AML-193 (cell line): ENCODE measurements around the gene SLC12A1.

Source experiments
- DNase-seq, 2 experiments: peaks; one replicate each; lab custom pipeline; 2025; lab: John Stamatoyannopoulos, UW

The SLC12A1 gene

DNA sequence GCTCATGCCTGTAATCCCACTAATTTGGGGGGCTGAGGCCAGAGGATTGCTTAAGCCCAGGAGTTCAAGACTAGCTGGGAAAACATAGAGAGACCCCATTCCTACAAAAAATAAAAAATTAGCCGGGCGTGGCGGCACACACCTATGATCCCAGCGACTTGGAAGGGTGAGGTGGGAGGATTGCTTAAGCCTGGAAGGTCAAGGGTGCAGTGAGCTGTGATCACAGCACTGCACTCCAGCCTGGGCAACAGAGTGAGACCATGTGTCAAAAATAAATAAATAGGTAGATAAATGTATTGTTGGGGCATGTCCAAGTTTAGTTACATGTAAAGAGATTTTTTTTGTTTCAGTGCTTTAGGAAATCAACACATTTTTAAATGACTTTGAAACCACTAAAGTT, 36.4 kb downstream of the SLC12A1 start:
- no peak for DNase-seq

DNA sequence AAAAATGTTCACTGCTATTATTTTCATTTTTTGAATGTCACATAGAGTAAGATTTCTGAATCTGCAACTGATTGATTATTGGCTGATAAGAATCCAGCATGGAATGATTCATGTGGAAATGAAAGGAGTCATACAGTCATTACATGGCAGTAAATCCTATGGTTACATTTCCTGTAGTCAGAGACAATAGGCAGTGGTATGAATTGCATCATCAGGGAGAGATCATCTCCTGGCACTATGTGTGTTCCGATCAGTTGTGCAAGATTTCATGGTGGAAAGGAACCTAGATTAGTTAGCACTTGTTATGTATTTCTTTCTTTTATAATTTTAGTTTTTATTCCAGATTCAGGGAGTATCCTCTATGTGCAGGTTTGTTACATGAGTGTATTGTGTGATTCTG, 38.8 kb downstream of the SLC12A1 start:
- no peak for DNase-seq

DNA sequence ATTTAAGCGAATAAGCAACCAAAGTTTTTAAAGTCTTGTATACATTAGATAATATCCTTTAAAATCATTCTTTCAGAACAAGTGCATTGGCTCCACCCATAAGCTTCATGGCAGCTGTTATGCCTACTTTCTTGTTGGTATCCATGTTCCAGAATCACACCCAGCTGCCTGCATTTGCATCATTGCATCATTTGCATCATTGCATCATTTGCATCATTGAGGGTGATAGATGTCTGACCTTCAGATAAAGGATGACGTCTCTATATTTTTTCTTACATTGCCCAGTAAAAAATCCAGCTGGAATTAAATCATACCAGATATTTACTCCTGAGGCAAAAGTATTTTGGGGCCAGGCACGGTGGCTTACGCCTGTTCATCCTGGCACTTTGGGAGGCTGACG, 42.3 kb downstream of the SLC12A1 start:
- DNase-seq: no peak

DNA sequence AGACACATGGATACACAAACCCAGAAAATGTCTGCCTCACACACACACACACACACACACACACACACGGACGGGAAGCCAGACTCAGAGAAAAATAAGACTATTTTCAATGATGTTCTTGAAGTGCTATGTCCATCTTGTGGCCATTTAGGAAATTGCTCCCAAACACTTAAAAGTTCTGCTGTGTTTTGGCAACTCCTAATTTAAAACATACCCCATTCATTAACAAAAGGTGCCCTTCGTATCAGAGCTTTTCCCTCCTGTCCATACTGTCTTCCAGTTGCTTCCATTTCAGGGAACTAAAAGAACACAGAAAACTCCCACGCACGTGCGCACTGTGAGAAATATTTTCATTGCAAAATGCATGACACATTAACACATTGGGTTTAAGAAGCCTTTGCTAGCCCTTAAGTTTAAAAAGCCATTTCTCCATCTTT, 44.6 kb downstream of the SLC12A1 start:
- peak; percentile 40 to 55 for DNase-seq

DNA sequence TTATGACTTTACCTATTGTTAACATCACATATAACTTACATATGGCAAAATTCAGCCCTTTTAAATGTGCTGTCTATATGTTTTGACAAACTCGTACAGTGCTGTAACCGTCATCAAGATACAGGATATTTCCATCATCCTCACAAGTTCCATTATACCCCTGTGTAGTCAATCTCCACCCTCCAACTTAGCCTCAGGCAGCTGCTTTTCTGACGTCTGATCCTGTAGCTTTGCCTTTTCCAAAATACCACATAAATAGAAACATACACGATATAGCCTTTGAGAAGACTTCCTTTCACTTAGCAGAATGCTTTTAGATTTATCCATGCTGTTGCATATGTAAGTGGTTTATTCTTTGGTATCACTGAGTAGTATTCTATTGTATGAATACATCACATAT, 47.1 kb downstream of the SLC12A1 start:
- no peak for DNase-seq

DNA sequence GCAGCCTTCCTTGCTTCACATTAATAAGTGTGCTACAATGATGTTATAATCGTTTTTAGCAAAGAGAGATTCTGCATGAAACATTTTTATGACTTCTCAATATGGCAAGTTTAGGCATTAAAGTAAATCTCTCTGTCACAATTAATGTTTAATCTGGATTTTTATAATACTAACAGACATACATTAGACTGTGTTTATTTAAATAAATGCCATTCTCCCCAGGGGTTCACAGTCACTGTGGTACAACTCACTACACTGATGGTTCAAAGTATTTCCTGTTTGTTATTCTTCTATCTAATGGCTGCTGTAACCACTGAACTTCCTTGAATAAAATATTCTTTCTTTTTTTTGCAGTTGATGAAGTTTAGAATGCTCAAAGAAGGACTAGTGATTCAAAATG, 59.0 kb downstream of the SLC12A1 start:
- DNase-seq: no peak

DNA sequence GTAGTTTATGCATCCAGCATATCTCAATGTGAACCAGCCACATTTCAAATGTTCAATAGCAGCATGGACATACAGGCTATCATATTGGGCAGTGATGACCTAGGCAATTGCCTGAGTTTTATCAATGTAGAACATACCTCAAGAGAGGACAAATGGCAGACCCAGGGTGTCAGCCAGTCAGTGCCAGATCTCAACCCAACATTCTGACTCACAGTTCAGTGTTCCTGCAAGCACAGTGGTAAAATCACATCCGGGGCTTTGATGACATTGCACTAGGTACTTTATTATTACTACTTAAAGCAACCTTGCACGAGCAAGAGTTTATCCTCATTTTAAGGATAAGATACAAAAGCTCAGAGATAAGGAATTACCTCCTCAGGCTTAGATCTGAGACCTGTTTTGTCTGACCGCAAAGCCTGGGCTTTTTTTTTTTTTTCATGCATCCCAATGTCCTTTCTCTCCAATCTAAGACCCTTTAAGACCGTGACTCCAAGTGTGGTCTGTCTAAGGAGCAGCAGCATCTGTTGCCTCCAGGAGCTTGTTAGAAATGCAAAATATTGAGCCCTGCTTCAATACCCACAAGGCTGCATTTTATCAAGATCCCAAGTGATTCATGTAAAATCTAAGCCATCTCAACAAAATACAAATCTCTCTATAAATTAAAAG, 60.1 kb downstream of the SLC12A1 start:
- DNase-seq: no peak

DNA sequence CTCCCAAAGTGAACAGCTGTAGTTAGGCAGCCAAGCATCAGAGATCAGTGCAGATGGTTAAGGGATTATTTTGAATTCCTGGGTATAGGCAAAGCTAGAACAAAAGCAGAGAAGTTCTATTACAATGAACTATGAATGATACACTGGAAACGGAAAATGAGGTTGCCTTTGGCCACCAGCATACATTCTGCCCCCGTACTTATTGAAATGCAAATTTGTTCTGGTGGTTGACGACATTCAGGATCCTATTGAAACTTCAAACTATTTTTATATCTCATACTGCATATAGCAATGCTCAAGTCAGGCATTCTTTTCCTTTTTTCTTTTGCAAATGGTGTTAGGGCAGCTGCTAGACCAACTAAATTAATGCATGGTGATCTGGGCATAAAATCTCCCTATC, 61.7 kb downstream of the SLC12A1 start:
- DNase-seq: no peak

DNA sequence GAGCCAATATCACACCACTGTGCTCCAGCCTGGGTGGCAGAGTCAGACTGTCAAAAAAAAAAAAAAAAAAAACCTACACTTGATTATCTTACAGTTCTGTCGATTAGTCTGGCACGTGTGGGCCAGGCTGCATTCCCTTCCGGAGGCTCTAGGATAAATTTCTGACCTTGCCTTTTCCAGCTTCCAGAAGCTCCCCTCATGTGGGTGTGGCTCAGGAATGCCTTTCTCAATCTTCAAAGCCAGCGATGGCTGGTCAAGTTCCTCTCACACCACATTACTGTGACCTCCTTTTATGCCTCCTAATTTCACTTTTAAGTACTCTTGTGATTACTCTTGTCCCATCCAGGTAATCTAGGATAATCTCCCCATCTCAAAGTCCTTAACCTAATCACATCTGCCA, 66.9 kb downstream of the SLC12A1 start:
- no peak for DNase-seq

DNA sequence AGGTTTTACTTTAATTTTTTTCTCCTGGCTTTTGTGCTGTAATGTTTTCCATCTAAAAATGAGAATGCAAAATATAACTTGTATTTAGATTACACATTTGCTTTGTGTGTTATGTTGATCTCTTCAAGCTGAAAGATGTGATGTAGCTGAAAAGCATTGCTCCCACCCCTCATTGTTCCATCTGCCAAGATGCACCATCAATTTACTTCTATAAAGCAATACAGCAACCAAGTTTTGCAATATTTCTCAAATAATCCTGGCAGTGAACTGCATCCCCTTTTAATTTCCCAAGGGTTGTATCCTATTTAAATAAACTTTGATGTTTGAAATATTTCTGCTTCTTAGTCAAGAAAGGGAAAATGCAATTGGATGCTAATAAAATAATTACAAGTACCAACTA, 72.6 kb downstream of the SLC12A1 start:
- no peak for DNase-seq

DNA sequence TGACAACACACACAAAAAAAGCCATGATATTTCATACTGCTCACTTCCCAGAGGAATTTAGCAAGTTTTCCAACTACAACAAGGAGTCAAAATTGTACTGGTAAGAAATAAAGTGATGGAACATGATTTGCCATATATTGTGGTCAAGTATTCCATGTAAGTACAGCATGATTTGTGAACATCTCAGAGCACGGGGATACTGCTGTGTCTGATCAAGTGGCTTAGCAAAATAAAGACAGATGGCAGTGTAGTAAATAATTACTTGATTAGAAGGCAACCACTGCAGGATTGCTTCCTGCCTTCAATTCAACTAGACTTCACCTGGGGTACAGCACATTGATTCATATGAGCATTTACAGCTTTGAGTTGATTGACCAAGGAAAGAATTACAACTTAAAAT, 73.5 kb downstream of the SLC12A1 start:
- DNase-seq: no peak

DNA sequence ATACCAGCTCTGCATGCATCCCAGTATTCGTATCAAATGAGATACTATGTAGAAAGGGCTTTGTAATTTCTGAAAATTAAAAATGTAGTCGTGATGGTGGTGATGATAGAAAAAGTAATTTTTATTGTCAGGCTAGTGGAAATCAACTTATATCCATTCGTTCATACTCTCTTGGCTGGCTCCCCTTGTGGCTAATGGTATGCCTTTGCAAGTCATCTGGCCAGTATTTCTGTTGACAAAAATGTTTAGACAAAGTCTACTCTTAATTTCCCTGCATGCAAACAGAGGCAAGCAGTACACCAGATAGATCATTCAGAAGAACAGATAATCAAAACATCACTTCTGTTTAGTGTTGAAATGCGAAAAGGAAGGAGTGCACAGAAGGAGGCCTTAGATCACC, 75.6 kb downstream of the SLC12A1 start:
- no peak for DNase-seq

DNA sequence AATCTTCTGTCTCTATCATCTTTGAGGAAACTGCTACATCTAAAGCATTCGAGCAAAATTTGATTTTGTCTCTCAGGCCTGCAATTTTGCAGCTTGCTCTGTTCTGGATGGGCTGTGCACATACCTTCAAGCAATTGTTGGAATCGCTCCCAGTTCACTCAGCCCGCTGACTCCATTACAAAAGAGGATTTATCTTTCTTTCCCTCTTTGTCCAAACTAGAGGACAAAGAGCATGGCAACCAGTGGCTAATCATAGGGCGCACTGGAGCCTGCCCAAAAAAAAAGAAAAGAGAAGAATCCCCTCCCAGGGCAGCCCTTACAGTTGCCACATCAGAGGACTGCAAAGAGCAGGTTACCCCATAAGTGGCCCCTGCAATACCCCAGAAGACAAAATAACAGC, 76.1 kb downstream of the SLC12A1 start:
- DNase-seq: no peak

DNA sequence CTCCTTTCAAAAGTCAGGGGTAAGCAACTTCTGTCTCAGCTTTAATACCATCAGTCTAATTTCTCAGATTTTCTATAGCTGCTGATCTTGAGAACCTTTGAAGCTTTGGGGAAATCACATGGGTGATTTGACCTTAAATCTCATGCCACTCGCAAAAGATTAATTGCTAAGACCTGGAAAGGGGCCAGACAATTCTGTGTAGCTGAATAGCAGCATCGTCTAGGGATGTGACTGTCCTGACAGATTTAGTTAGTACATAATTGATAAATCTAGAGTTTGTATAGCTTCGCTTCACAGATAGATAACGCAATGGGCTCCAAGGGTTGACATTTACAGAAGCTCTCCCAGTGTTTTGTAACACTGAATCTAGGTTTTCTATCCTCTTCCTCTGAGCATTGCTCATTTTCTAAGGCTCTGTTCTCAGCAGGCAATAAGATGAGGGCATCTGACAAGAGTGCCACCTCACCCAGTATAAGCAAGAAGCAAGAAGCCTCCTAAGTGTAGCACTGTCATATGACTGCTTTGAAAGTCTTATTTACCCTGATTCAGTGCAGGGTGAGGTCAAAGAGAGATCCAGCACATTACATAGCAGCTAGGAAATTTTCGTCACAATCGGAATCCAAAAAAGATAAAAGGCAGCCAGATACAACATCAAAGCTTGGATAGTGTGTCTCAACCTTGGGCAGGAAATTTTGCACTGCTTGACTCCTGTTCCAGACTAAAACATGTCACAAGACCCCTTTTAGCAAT, 77.5 kb downstream of the SLC12A1 start:
- DNase-seq: no peak

DNA sequence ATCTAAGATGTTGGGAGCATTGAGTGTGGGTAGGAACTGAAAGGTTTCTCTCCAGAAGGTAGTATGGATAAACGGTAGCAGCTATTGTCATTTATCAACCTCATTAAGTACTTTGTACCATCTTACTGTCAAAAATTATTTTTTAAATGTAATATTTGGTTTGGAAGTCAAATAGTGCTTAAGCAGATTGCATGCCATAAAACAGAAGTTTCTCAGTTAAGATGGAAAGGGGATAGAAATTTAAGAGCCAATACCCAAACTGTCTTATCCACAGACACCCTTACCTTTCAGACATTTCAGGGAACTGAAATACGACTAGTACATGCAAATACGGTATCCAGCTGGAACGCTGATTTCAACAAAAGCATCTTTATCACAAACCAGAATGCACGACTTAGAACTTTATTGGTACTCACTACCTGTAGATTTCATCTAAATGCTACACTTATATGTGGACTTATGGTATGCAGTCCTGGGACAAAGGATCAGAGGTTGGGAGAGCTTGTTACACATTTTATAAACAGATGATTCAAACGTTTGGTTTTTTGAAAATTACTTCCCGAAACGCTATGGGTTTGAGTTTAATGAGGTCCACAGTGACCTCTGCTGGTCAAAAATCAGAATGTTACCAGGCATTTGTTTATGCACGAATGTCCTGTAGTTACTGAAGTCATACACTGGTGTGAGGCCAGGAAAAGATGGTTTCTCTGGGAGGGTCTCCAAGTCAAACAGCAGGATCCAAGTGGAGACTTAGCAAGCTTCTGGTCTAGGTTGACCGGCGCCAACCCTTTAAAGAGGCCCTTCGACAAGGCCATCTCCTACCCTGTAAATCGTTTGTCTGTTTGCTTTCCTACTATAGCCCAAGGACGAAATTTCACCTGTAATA, 79.5 kb downstream of the SLC12A1 start:
- DNase-seq: peak; percentile 44 to 58

DNA sequence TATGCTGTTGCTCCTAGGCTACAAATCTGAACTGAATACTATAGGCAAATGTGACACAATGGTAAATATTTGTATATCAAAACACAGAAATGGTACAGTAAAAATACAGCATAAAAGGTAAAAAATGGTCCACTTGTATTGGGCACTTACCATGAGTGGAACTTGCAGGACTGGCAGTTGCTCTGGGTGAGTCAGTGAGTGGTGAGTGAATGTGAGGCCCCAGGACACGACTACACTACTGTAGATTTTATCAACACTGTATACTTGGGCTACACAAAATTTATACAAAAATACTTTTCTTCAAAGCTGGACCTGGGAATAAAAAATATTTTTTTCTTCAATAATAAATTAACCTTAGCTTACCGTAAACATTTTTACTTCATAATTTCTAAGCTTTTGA, 83.5 kb downstream of the SLC12A1 start:
- no peak for DNase-seq

DNA sequence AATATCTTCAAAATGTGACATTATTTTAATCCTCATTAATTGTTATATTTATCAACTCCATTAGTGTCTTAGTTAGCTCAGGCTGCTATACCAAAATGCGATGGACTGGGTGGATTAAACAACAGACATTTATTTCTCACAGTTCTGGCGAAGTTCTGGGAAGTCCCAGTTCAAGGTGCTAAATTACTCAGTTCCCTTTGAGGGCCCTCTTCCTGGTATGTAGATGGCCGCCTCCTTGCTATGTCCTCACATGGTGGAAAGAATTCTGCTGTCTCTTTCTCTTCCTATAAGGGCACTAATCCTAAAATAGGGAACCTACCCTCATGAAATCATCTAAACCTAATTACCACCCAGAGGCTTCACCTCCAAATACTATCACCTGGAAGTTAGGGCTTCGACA, 86.4 kb downstream of the SLC12A1 start:
- DNase-seq: no peak

DNA sequence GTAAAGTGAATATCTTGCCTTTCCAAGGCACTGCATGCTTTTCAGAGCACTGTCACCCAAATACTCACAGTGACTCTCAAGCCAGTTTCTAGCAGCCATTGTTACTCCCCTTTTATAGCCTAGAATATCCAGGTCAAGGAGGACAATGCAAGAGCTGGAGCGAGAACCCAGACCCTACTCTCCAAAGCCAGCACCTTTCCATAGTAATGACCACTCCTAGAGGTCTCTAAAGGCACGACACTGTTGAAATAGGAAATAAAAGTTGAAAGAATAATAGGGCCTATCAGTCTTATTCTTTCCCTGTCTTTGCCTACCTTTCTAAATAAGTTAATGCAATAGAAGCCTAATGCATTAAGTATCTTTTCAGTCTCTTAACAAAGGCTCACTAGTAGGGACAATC, 91.6 kb downstream of the SLC12A1 start:
- no peak for DNase-seq

DNA sequence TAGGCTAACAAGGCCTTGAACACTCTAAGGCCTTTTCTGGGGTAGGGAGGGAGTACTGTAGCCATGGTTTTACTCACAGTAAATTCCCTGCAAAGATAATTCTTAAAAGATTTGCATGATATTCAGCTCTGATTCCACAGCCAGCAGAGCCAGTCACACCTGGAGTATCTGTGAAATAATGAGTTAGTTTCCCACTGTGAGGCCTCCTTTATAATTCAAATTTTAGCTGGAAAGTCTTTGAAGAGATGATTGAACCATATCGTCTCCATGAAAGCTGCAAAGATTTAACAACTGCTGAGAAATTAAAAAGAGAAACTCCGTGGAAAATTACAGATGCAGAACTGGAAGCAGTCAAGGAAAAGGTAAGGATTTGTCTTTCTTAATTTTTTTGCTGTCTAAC, 92.8 kb downstream of the SLC12A1 start:
- no peak for DNase-seq

DNA sequence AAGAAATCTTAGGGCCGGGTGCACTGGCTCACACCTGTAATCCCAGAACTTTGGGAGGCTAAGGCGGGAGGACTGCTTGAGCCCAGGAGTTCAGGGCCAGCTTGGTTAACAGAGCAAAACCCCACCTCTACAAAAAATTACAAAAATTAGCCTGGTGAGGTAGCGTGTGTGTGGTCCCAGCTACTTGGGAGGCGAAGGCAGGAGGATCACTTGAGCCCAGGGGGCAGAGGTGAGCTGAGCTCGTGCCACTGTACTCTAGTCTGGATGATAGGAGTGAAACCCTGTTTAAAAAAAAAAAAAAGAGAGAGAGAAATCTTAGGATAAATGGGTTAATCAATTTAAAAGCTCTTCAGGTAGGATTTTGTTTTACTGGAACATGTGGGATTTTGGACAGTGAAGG, 93.9 kb downstream of the SLC12A1 start:
- no peak for DNase-seq

DNA sequence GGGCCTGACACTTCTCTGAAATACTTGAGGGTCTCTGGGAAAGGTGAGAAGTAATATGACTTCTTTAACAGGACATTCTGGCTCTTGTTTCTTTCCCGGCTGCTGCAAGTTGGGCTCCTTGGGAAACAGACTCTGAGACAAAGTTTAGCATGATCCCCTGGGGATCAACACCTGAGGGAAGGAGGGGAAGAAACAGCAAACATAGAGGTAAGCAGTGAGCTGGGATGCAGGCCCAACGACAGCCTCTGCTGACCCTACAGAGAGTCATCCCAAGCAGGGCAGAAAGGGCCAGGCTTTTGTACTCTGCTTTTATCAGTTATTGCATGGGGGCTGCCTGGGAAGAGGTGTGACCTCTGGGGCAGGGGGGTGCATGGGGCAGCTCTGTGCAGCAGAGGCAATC, 98.3 kb downstream of the SLC12A1 start:
- DNase-seq: no peak

DNA sequence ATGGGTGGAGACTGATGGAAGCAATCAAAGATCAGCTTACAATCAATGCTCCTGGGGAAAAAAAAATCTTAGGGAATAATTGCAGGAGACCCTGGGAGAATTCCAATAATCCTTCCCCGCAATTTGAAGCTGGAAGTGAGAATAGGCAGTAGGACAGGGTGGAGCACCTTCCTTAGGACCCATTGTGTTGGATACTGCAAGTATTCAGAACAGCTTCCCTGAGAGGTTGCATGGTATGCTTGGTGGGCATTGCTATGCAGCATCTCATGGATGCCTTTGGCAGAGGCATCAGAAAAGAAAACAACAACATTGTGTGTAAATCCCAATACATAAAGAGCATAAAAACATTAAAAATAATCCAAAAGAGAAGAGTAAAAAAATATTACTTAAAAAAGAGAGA, 100.5 kb downstream of the SLC12A1 start:
- no peak for DNase-seq

DNA sequence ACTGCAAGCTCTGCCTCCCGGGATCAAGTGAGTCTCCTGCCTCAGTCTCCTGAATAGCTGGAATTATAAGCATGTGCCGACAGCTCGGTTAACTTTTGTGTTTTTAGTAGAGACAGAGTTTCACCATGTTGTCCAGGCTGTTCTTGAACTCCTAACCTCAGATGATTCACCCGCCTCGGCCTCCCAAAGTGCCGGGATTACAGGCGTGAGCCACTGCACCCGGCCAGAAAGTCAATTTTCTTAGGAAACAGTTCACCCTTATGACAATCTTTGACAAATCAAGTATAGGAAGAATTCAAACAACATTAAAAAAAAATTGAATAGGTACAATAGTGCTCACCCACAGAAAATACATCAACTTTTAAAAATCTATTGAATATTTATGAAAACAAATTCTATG, 101.5 kb downstream of the SLC12A1 start:
- no peak for DNase-seq
